OCI-M1 (cell line): ENCODE measurements around the gene SIPA1L3.

Experiments
- DNase-seq: peaks from one replicate; lab custom pipeline; 2025; lab: John Stamatoyannopoulos, UW

Gene SIPA1L3

GRCh38 chr19:37948362-37948761 lies 41.4 kb downstream of the SIPA1L3 start:
- no peak for DNase-seq

- DNase-seq: no peak
These were observed 43.6 kb downstream of the SIPA1L3 start for GRCh38 chr19:37950471-37951175.

GRCh38 chr19:37951816-37952210 lies 44.8 kb downstream of the SIPA1L3 start:
- DNase-seq: no peak

DNA sequence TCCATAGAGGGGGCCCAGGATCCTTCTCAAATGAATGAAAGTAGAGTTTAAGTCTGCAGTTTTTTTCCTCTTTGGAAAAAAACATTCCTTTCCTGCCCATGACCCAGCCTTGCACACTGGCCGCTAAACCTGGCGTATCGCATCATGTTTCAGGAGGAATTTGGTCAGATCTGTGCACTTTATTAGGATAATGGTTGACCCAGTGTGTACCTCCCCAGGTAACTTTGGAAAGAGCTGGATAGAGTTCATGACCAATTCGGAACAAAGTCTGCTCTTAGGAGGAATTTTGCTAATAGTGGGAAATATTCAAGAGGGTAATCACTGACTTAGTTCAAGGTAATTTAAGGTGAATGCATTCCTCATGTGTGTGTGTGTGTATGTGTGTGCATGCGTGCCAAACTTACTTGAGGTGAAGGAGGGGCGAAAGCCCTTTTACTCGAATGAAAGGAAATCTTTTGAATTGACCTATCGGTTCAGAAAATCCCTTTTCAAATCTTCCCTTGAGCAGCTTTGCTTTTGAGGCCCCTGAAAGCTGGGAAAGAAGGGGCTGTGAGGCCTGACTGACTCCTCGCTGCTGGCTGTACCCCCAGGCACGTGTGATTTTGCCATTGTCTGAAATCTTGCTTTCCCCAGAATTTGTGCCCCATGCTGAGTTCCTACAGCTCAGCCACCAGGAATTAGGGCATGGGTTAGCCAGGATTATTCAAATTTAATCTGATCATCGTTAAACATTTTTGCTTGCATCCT lies 46.3 kb downstream of the SIPA1L3 start:
- DNase-seq: no peak

- no peak for DNase-seq
These were observed 46.9 kb downstream of the SIPA1L3 start for GRCh38 chr19:37953918-37954303.

DNA sequence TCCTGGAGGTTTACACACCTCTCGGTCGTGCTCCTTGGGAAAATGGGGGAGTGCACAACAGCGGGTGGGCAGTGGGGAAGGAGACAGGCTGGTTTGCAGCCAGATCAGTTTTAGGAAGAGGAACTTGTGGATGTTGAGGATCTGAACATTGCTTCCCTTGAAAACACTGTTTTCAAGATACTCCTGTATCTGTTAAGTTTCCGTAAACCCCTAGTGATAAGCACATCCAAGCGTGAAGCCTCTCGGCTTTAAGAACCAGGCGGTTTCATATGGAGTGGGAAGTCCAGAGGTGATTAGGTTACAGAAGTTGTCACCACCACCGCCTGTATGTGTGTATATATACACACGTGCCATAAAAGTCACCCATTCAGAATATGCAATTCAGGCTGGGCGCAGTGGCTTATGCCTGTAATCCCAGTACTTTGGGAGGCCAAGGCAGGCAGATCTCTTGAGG lies 47.4 kb downstream of the SIPA1L3 start:
- no peak for DNase-seq

GRCh38 chr19:37955986-37956385 lies 49.0 kb downstream of the SIPA1L3 start:
- no peak for DNase-seq

DNA sequence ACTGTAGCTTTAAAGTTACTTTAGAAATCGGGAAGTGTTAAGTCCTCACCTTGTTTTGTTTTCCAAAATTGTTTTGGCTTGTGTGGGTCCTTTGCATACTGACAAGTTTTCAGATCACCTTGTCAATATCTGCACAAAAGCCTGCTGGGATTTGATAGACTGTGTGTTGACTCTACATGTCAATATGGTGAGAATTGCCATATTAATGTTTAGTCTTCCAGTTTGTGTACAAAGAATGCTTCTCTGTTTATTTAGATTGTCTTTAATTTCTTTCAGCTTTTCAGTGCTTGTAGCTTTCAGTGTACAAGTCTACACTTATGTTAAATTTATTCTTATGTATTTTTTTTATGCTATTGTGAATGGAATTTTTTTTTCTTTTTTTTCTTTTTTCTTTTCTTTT lies 50.2 kb downstream of the SIPA1L3 start:
- DNase-seq: no peak

- DNase-seq: no peak
These were observed 52.7 kb downstream of the SIPA1L3 start for GRCh38 chr19:37959665-37960114.

DNA sequence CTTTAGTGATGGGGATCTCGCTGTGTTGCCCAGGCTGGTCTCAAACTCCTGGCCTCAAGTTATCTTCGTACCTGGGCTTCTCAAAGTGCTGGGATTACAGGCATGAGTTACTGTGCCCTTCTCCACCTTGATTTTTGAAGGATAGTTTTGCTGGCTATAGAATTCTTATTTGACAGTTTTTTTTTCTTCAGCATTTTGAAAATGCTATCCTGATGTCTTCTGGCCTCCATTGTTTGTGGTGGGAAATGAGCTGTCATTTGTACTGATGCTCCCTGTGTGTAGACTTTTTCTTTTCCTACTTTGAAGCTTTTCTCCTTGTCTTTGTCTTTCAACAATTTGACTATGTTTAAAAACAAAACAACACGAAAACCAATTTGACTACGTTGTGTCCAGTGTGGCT lies 54.2 kb downstream of the SIPA1L3 start:
- no peak for DNase-seq

- no peak for DNase-seq
These were observed 56.4 kb downstream of the SIPA1L3 start for GRCh38 chr19:37963190-37963936.

DNA sequence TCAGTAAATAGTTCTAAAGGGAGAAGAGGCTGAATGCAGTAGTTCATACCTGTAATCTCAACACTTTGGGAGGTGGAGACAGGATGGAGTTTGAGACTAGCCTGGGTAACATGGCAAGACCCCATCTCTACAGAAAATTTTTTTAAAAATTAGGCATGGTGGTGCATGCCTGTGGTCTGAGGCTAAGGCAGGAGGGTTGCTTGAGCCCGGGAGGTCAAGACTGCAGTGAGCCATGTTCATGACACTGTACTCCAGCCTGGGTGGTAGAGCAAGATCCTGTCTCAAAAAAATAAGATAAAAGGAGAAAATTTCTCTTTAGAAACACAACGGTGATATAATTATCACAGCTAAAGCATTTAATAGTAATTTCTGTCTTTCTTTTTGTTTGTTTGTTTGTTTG lies 57.1 kb downstream of the SIPA1L3 start:
- DNase-seq: no peak

GRCh38 chr19:37966211-37966661 lies 59.2 kb downstream of the SIPA1L3 start:
- no peak for DNase-seq

DNA sequence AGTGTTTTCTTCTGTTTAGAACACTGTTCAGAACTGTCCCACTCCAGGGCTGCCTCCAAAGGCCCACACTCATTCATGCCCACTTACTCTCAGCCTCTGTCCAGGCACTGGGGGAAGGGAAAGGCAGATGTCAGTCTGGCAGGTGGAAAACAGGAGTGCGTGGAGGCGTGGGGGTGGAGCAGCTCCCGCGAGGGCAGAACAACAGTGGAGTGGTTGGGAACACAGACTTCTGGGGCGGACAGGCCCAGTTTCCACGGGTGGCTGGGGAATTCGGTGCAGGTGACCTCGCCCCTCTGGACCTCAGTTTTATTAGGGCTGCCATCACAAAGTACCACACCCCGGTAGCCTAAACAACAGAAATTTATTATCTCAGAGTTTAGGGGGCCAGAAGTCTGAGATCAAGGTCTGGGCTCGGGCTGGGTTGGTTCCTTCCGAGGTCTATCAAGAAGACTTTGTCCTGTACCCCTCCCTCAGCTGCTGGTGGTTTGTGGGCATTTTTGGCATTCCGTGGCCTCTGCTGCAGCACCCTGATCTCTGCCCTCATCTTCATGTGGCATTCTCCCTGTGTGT lies 59.7 kb downstream of the SIPA1L3 start:
- no peak for DNase-seq

DNA sequence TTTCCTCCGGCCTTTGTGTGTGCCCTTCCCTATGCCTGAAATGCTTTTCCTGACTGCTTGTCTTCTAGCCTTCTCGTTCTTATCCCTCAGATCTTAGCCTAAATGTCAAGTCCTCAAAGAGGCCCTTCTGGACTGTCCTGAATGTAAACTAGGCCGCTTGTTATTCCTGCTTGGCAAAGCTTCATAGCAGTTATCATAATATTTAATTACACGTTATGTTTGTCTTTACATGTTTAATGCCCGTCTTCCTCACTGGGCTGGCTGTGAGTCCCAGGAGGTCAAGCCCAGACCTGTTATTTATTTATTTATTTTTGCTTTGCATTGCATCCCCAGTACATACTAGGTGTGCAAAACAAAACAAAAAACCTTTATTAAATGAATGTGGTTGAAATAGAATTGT lies 62.7 kb downstream of the SIPA1L3 start:
- no peak for DNase-seq

- no peak for DNase-seq
These were observed 63.7 kb downstream of the SIPA1L3 start for GRCh38 chr19:37970699-37971098.

- no peak for DNase-seq
These were observed 65.8 kb downstream of the SIPA1L3 start for GRCh38 chr19:37972803-37973202.

GRCh38 chr19:37973666-37974065 lies 66.7 kb downstream of the SIPA1L3 start:
- no peak for DNase-seq

DNA sequence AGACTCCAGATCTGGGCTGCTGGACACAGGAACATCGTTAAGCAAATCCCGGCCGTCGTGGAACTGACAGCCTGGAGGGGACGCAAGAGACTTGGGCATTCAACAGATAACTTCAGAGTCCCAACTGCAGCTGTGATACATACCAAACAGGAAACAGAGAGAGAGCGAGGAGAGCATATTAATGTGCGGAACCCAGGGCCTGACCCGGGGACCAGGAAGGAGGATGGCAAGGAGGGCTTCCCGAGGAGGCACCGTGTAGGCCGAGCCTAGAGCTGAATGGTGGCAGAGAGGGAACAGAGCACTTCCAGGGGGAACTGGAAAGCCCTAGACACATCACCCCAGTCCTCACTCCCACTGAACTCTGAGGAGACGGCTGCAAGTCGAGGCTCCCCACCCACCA lies 68.1 kb downstream of the SIPA1L3 start:
- DNase-seq: no peak

DNA sequence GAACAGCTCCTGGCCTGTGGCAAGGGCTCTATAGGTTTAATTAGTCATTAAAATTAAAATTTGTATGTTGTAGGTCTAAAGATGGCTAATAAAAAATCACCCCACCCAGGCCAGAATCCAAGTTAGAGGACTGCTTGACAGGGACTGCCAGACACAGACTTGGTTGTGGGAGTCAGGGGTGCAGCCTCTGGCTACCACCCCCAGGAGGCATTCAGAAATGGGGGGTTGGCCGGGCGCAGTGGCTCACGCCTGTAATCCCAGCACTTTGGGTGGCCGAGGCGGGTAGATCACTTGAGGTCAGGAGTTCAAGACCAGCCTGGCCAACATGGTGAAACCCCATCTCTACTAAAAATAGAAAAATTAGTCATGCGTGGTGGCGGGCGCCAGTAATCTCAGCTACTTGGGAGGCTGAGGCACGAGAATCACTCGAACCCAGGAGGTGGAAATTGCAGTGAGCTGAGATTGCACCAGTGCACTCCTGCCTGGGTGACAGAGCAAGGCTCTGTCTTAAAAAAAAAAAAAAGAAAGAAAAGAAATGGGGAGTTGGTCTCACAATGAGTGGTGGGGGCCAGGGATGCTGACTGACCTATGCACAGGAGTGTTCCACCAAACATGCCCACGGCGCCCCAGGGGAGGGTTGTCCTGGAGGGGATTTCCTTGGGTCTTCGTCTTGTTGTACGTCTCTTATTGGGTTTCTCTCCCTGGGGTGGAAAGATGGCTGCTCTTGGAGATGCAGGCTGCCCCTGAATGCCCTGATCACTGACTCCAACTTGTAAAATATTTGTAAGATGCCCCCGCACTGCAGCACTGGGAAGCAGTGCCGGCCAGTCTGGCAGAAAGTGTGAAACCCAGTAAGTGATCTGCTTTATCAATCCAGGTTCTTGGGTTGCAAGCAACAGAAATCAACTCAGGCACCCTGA lies 68.8 kb downstream of the SIPA1L3 start:
- DNase-seq: no peak

DNA sequence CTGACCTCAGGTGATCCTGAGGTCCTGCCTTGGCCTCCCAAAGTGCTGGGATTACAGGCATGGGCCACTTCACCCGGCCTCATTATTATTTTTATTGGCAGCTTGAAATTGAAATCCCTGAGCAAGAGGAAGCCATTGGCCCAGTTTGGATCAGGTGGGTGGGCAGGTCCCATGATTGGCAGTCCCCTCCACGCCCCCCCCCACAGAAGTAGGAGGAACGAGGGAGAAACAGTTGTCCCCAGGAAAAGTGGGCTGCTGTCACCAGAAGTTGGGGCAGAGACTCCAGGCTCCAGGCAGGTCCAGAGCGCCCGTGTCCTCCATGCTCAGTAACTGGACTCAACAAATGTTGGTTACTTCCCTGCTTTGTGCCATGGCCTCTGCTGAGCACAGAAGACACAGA lies 70.4 kb downstream of the SIPA1L3 start:
- DNase-seq: no peak
